HG03565 (cell line): ENCODE measurements around the gene ICAM4.
A peak's percentile ranks its signal among the peaks of the same experiment; 100 is the strongest.
"Not testable (repeated sequence)": the region's sequence is repeated elsewhere in the genome, so short reads cannot be mapped to it uniquely, and the experiment has no call there.

Experiments used
- ATAC-seq: cut with Tn5 transposase; IDR thresholded peaks from one replicate; pipeline ENCODE4 v1.9.1; 2021; ENCODE audit warnings: mild to moderate bottlenecking, moderate library complexity; ENCODE audit not compliant: unreplicated experiment

The ICAM4 gene

DNA sequence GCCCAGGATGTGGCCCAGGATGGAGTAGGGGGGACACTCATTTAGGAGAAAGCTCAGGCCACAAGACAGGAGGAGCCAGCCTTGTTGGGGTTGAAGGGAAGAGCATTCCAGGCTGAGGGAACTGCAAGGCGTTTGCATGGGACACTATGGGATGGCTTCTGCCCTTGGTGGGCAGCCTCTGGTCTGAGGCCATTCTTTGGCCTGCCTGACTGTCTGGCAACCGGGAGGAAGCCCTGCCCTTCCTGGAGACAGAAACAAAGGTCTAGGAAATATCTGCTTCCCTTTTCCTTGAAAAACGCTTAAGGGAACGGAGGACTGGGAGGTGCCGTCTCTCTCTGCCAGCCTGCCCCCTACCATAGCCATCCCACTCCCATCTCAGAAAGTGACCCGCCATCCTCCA is 18.7 kb upstream of the ICAM4 start:
- ATAC-seq: no peak

GRCh38 chr19:10269333-10270179 is 17.2 kb upstream of the ICAM4 start:
- ATAC-seq: no peak

DNA sequence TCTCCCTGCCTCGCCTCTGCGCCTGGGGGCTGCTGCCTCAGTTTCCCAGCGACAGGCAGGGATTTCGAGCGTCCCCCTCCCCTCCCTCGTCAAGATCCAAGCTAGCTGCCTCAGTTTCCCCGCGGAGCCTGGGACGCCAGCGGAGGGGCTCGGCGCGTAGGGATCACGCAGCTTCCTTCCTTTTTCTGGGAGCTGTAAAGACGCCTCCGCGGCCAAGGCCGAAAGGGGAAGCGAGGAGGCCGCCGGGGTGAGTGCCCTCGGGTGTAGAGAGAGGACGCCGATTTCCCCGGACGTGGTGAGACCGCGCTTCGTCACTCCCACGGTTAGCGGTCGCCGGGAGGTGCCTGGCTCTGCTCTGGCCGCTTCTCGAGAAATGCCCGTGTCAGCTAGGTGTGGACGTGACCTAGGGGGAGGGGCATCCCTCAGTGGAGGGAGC is 16.6 kb upstream of the ICAM4 start:
- ATAC-seq: peak; percentile 36

GRCh38 chr19:10270616-10271394 is 15.9 kb upstream of the ICAM4 start, which contains the start of gene ICAM1:
Gene ICAM1, plus strand, starts transcription at chr19:10271120. Its CDS starts 40 bp downstream, at chr19:10271160.
- peak; percentile 25 for ATAC-seq

GRCh38 chr19:10271543-10272086 is 15.1 kb upstream of the ICAM4 start:
- no peak for ATAC-seq

DNA sequence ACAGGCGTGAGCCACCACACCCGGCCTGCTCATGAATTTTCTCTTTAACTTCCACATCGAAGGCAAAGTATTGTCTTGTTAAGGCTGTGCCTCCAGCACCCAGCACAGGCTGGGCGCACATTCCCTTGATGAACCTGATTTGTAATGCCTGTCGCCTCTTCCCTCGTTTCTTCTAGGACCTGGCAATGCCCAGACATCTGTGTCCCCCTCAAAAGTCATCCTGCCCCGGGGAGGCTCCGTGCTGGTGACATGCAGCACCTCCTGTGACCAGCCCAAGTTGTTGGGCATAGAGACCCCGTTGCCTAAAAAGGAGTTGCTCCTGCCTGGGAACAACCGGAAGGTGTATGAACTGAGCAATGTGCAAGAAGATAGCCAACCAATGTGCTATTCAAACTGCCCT is 12.2 kb upstream of the ICAM4 start:
- ATAC-seq: no peak

DNA sequence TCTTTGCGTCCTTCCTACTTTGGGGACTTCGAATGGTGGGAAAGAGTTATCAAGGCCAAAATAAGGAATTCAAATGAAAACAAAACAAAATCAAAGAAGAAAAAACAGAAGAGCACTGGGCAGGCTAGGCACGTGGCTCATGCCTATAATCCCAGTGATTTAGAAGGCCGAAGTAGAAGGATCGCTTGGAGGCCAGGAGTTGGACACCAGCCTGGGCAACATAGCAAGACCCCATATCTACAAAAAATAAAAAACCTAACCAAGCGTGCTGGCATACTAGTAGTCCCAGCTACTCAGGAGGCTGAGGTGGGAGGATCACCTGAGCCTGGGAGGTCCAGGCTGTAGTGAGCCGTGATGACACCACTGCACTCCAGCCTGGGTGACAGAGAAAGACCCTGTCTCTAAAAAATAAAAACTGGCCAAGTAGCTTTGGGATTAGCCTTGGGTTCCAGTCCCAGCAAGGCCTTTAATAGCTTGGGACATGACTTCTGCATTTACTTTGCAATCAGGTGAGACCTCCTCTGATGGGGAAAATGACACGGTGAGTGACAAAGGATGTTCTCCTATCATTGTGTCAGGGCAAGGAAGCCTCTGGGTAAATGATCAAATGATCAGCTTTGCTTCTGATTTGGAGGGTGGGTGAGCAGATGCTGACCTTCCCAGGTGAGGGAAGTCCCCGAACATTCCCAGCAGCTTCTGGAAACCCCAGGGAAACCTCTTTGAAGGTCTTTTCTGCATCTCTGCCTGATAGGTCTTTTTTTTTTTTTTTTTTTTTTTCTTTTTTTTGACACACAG is 8.8 kb upstream of the ICAM4 start:
- no peak for ATAC-seq

GRCh38 chr19:10278935-10279334 is 7.8 kb upstream of the ICAM4 start:
- ATAC-seq: no peak

GRCh38 chr19:10279737-10280442 is 6.9 kb upstream of the ICAM4 start:
- ATAC-seq: no peak

GRCh38 chr19:10282043-10282442 is 4.7 kb upstream of the ICAM4 start:
- not testable (repeated sequence) for ATAC-seq

GRCh38 chr19:10283301-10284064 is 3.3 kb upstream of the ICAM4 start:
- no peak for ATAC-seq

GRCh38 chr19:10284065-10284959 is 2.4 kb upstream of the ICAM4 start:
- no peak for ATAC-seq

DNA sequence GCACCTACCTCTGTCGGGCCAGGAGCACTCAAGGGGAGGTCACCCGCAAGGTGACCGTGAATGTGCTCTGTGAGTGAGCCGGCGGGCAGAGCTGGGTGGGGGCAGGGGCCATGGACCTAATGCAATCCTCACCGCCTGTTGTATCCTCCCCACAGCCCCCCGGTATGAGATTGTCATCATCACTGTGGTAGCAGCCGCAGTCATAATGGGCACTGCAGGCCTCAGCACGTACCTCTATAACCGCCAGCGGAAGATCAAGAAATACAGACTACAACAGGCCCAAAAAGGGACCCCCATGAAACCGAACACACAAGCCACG is 1.8 kb upstream of the ICAM4 start:
- no peak for ATAC-seq

DNA sequence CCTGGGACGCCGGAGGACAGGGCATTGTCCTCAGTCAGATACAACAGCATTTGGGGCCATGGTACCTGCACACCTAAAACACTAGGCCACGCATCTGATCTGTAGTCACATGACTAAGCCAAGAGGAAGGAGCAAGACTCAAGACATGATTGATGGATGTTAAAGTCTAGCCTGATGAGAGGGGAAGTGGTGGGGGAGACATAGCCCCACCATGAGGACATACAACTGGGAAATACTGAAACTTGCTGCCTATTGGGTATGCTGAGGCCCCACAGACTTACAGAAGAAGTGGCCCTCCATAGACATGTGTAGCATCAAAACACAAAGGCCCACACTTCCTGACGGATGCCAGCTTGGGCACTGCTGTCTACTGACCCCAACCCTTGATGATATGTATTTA is 1.4 kb upstream of the ICAM4 start:
- no peak for ATAC-seq

DNA sequence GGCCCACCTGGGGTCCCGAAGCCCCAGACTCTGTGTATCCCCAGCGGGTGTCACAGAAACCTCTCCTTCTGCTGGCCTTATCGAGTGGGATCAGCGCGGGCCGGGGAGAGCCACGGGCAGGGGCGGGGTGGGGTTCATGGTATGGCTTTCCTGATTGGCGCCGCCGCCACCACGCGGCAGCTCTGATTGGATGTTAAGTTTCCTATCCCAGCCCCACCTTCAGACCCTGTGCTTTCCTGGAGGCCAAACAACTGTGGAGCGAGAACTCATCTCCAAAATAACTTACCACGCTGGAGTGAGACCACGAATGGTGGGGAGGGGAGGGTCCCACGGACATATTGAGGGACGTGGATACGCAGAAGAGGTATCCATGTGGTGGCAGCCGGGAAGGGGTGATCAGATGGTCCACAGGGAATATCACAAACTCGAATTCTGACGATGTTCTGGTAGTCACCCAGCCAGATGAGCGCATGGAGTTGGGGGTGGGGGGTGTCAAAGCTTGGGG is 2.0 kb downstream of the ICAM4 start:
- no peak for ATAC-seq

DNA sequence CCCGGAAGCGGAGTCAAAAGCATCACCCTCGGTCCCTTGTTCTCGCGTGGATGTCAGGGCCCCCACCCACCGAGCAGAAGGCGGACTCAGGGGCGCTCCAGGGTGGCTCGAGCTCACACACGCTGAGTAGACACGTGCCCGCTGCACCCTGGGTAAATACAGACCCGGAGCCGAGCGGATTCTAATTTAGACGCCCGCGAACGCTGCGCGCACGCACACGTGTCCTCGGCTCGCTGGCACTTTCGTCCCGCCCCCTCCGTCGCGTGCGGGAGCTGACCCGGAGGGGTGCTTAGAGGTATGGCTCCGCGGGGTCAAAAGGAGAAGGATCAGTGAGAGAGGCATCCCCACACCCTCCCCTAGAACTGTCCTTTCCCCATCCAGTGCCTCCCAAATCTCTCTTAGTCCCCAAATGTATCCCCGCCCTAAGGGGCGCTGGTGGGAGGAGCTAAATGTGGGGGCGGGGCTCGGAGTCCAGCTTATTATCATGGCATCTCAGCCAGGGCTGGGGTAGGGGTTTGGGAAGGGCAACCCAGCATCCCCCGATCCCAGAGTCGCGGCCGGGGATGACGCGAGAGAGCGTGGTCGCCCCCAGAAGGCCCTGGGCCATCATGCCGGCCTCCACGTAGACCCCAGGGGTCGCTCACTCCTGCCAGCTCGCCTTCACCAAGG is 2.5 kb downstream of the ICAM4 start:
- ATAC-seq: no peak

DNA sequence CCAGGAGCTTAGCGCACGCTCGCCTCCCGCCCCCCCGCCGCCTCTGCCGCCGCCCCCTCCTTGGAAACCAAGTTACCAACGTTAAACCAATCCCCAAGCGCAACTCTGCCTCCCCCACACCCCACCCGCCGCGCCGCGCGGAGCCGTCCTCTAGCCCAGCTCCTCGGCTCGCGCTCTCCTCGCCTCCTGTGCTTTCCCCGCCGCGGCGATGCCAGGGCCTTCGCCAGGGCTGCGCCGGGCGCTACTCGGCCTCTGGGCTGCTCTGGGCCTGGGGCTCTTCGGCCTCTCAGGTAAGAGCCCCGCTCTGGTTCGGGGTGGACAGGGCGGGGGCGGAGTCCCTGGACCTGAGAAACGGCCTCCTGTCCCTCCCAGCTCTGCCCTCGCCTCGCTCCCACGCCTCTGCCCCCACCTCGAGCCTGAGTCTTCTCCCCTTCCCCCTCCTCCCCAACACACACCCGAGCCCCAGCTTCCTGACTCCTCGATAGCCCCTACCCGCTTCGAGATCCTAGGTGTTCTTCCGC is 3.1 kb downstream of the ICAM4 start, which contains the start of gene ICAM5:
Gene ICAM5 (plus strand): TSS at position 117 of the 521 bp plus-strand sequence. CDS start 92 bp downstream, at position 209.
- no peak for ATAC-seq
